DND-41 (cell line): ENCODE data around the gene PITPNC1.

ENCODE experiments used
- ATAC-seq: fragments of 200-7000 bp; cut with Tn5 transposase; 3 replicates; pipeline ENCODE4 v1.9.1; 2021; ENCODE audit warnings: low read depth; ENCODE audit not compliant: insufficient read depth
- DNase-seq: peaks from one replicate; pipeline ENCODE4 v3.0.0-alpha.2; 2020
- H2AFZ ChIP-seq: 2 replicates; pipeline ENCODE4 v1.6.0; 2012; ENCODE audit warnings: low read depth, low read length
- H3K27ac ChIP-seq: 2 replicates; pipeline ENCODE4 v1.5.1; 2012; ENCODE audit warnings: low read length, inconsistent platforms
- H3K27me3 ChIP-seq: fragments of 200-600 bp; sonication (generic); 2 replicates; pipeline ENCODE4 v1.6.0; 2012; ENCODE audit warnings: low read length, mild to moderate bottlenecking, inconsistent platforms; ENCODE audit not compliant: insufficient read depth, poor library complexity
- H3K36me3 ChIP-seq: 2 replicates; pipeline ENCODE4 v1.5.1; 2012; ENCODE audit warnings: low read length, inconsistent platforms; ENCODE audit not compliant: insufficient read depth
- H3K4me1 ChIP-seq: 2 replicates; pipeline ENCODE4 v1.5.1; 2012; ENCODE audit warnings: mild to moderate bottlenecking, low read length; ENCODE audit not compliant: insufficient read depth
- H3K4me2 ChIP-seq: 2 replicates; pipeline ENCODE4 v1.6.0; 2012; ENCODE audit warnings: mild to moderate bottlenecking, moderate library complexity, low read length, inconsistent platforms; ENCODE audit not compliant: insufficient read depth
- H3K4me3 ChIP-seq, 2 experiments: fragments of 200-600 bp in 1 of 2; shearing (Covaris generic) in 1 of 2; 2 replicates each; pipeline ENCODE4 v1.5.1; 2012 to 2016; ENCODE audit warnings: inconsistent platforms in 2 of 2, low read length in 2 of 2, mild to moderate bottlenecking in 2 of 2, low read depth in 1 of 2, moderate library complexity in 1 of 2
- H3K79me2 ChIP-seq: 2 replicates; pipeline ENCODE4 v1.6.0; 2012; ENCODE audit warnings: low read length, inconsistent platforms; ENCODE audit not compliant: insufficient read depth
- H3K9ac ChIP-seq: 2 replicates; pipeline ENCODE4 v1.6.0; 2012; ENCODE audit warnings: low read depth, mild to moderate bottlenecking, inconsistent platforms, low read length, moderate library complexity
- H3K9me3 ChIP-seq: 2 replicates; pipeline ENCODE4 v1.5.1; 2012; ENCODE audit warnings: low read length, moderate library complexity, mild to moderate bottlenecking, inconsistent platforms; ENCODE audit not compliant: insufficient read depth, severe bottlenecking
- H4K20me1 ChIP-seq: 2 replicates; pipeline ENCODE4 v1.6.0; 2012; ENCODE audit warnings: low read length; ENCODE audit not compliant: insufficient read depth
- EZH2 ChIP-seq: IDR thresholded peaks from 3 replicates; pipeline ENCODE4 v1.6.1; 2012; ENCODE audit warnings: borderline replicate concordance, low read depth, mild to moderate bottlenecking, moderate library complexity, low read length, inconsistent platforms; ENCODE audit not compliant: severe bottlenecking
- TF ChIP-seq, protein P1 (sequence below): IDR thresholded peaks from 2 replicates; pipeline ENCODE4 v1.5.1; 2012; ENCODE audit warnings: borderline replicate concordance, low read length, moderate library complexity, mild to moderate bottlenecking; ENCODE audit not compliant: poor library complexity, severe bottlenecking; ENCODE audit errors: extremely low read depth

PITPNC1 gene

DNA sequence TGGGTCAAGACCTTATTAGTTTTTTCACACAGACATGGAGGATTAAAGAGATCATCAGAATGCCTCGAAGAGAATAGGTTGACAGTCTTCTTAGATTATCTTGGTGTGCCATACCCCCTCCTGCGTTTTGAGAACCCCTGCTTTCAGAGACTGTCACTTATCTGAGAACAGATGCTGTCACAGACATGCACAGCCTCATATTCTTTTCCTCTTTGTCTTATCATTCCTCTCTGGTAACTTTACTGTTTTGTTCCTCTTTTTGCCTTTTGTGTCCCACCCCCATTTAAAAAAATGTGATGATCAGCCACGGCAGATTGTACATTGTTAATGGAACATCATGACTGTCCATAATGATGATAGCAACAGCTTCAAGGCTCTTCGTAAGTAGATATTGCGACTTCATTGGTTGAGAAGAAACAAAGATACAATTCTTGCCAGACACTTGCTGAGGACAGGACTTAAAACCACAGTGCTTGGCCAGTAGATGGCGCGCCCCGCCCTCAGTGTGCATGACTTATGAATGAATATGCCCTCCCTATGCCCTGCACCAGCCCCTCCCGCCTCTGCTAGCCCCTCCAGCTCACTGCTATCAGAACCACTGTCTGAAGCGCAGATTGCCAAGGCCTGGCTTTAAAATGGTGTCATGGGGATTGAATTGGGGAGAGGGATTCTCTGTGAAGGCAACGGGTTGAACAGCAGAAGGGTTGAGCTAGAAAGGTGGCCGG lies 2.6 kb upstream of the PITPNC1 start:
- no peak overlapping the region for H3K27ac ChIP-seq
- H3K9me3 ChIP-seq: no peaks in the 10 kb centered on the region
- peaks cover 30% of the 10 kb centered on the region for H3K4me1 ChIP-seq
- H4K20me1 ChIP-seq: no peaks in the 10 kb centered on the region
- no peak overlapping the region for H3K9ac ChIP-seq
- ATAC-seq: peak; percentile 71
- peak; percentile 90 for DNase-seq
- no peaks in the 10 kb centered on the region; the same call in 1 of the 2 replicates for H3K36me3 ChIP-seq
- H3K4me2 ChIP-seq: peak overlapping the region; percentile 44; the same call in 1 of the 2 replicates
- no peak for TF ChIP-seq EZH2
- TF ChIP-seq, protein P1, sequence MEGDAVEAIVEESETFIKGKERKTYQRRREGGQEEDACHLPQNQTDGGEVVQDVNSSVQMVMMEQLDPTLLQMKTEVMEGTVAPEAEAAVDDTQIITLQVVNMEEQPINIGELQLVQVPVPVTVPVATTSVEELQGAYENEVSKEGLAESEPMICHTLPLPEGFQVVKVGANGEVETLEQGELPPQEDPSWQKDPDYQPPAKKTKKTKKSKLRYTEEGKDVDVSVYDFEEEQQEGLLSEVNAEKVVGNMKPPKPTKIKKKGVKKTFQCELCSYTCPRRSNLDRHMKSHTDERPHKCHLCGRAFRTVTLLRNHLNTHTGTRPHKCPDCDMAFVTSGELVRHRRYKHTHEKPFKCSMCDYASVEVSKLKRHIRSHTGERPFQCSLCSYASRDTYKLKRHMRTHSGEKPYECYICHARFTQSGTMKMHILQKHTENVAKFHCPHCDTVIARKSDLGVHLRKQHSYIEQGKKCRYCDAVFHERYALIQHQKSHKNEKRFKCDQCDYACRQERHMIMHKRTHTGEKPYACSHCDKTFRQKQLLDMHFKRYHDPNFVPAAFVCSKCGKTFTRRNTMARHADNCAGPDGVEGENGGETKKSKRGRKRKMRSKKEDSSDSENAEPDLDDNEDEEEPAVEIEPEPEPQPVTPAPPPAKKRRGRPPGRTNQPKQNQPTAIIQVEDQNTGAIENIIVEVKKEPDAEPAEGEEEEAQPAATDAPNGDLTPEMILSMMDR: peak; percentile 96
- no peaks in the 10 kb centered on the region for H3K27me3 ChIP-seq
- peak overlapping the region; percentile 69 for H2AFZ ChIP-seq
- H3K79me2 ChIP-seq: no peaks in the 10 kb centered on the region
- H3K4me3 ChIP-seq: no peak overlapping the region

DNA sequence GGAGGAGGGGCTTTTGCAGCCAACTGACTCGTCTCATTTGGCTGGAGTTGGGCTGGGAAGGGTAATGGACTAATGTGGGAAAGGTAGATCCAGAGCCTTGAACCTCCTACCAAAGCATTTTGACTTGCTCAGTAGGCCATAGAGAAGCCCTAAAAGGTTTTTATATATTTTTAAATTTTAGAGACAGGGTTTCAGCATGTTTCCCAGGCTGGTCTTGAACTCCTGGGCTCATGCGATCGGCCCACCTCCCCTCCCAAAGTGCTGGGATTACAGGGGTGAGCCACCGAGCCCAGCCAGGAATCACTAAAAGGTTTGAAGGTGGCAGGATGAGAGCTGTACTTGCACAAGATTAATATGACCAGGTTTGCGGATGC lies 2.0 kb upstream of the PITPNC1 start:
- no peaks in the 10 kb centered on the region for H4K20me1 ChIP-seq
- H3K27ac ChIP-seq: no peak overlapping the region
- no peaks in the 10 kb centered on the region for H3K79me2 ChIP-seq
- TF ChIP-seq, protein P1: no peak
- no peak for TF ChIP-seq EZH2
- H3K9ac ChIP-seq: no peak overlapping the region
- H3K4me2 ChIP-seq: peak overlapping the region; percentile 44; the same call in 1 of the 2 replicates
- H3K4me3 ChIP-seq: no peak overlapping the region
- ATAC-seq: no peak
- no peaks in the 10 kb centered on the region for H3K27me3 ChIP-seq
- H3K9me3 ChIP-seq: no peaks in the 10 kb centered on the region
- no peaks in the 10 kb centered on the region; the same call in 1 of the 2 replicates for H3K36me3 ChIP-seq
- H2AFZ ChIP-seq: peak overlapping the region; percentile 69
- DNase-seq: no peak
- H3K4me1 ChIP-seq: peaks cover 34% of the 10 kb centered on the region

DNA sequence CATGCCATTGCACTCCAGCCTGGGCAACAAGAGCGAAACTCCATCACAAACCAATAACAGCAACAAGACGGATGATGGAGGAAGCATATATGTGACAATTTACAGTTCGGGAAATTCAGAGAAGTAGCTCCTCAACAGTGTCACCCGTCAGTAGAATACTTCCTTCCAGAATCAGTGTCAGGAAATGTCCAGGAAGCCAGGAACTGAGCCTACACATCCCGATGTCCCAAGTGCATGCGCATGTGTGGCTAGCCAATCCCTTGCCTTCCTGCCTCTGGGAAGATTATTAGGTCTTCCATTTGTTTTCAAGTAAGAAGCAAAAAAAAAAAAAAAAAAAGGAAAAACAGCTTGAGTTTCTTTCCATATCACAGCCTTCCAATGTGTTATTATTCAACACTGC lies 1.4 kb upstream of the PITPNC1 start:
- Histone ChIP-seq H3K27me3 (no peaks in the 10 kb centered on the region), H3K79me2 (no peaks in the 10 kb centered on the region), H3K36me3 (no peaks in the 10 kb centered on the region; the same call in 1 of the 2 replicates), H3K9ac (no peak overlapping the region), H4K20me1 (no peaks in the 10 kb centered on the region), H3K4me3 (no peak overlapping the region), H2AFZ (no peak overlapping the region), H3K4me1 (peaks cover 34% of the 10 kb centered on the region), H3K9me3 (no peaks in the 10 kb centered on the region), H3K27ac (no peak overlapping the region), H3K4me2 (no peak overlapping the region)
- ATAC-seq (no peak), DNase-seq (no peak)
- TF ChIP-seq, protein P1: no peak
- TF ChIP-seq EZH2: no peak
